Measurements from ENCODE around the gene TMEM147. TPM values are rescaled to one million over a fixed set of nuclear protein-coding genes. Genes with fewer than 3 reads are reported as not detected.
A peak's percentile ranks its signal among the peaks of the same experiment; 100 is the strongest.

The TMEM147 gene
- total and polyA plus RNA-seq, 10 of the 15 experiments (the other 5 are each of a cell fraction or from before 2014, with no cell fraction given): 53.4 to 145 (median 79.3) TPM

GRCh38 chr19:35545855-35546381, 492 bp downstream of the TMEM147 start:
- Histone ChIP-seq H3K36me3 (ENCODE audit: control insufficient read depth in 2 of 2, insufficient read depth in 2 of 2, low read length in 1 of 2) (peaks cover 0 to 2% of the 10 kb centered on the region in 2 experiments; a peak in 2 of 4 replicates), H3K4me2 (ENCODE audit: control insufficient read depth, insufficient read depth) (peak overlapping the region; percentile 91), H3K27me3 (replicated peaks in 1 of 2; ENCODE audit: control insufficient read depth in 2 of 2, insufficient read depth in 2 of 2, low read length in 1 of 2) (no peaks in the 10 kb centered on the region), H3K9me3 (replicated peaks; ENCODE audit: control insufficient read depth, insufficient read depth, low read length) (no peaks in the 10 kb centered on the region), H3K9ac (ENCODE audit: control insufficient read depth, insufficient read depth, low read length) (peak overlapping the region; percentile 97), H3K4me1 (ENCODE audit: control insufficient read depth, insufficient read depth, low read length) (peaks cover 17% of the 10 kb centered on the region), H2AFZ (ENCODE audit: control insufficient read depth, low read depth, low read length) (peak overlapping the region; percentile 91), H3K4me3 (peak overlapping the region; percentile 77), H4K20me1 (ENCODE audit: control insufficient read depth, insufficient read depth) (no peaks in the 10 kb centered on the region), H3K27ac (ENCODE audit: control insufficient read depth, insufficient read depth) (peak overlapping the region; percentile 86), H3K79me2 (ENCODE audit: control insufficient read depth, insufficient read depth, low read length) (peaks cover 18% of the 10 kb centered on the region)
- peak; percentile 82 for ATAC-seq
- intact Hi-C loops (cut with micrococcal nuclease; ENCODE audit: unreplicated experiment) (loop anchor here (2.0 to 5.0 kb wide), 3 partner anchors 35 to 386 kb away; partner anchors contain the start of gene HAUS5), in situ Hi-C loops (cut with MboI) (no loop called here)
- FAIRE-seq: peak; percentile 86
- peak; percentile 60 for DNase-seq (ENCODE audit: low read depth, low spot score)
- no TSS peak for BruUV-seq (replicated peaks)
- ChIA-PET POLR2A (interaction anchor here (1.0 kb wide), 1 partner anchor 102 kb away, joined by 3 read pairs; the partner anchor contains the start of gene COX6B1), CTCF (interaction anchor here (3.8 to 4.7 kb wide), 2 partner anchors 37 to 45 kb away, joined by 61 to 63 read pairs; no protein-coding TSS in a partner anchor), RAD21 (ENCODE audit: unreplicated experiment) (no interaction called here), SMC1A (ENCODE audit: uncharacterized antibody, unreplicated experiment) (interaction anchor here (0.5 kb wide), 1 partner anchor 193 kb away, joined by 3 read pairs; no protein-coding TSS in a partner anchor)
- whole genome bisulfite sequencing (ENCODE audit: insufficient coverage, insufficient replicate concordance, low lambda C conversion rate, missing lambda C conversion rate): 3% methylated on average over 27 of the region's 27 CpGs
- TF ChIP-seq YY1 (IDR thresholded peaks at IDR 0.05; ENCODE audit: low read depth, low read length): no peak
- TF ChIP-seq BHLHE40 (IDR thresholded peaks at IDR 0.05; ENCODE audit: borderline replicate concordance in 1 of 2, low read depth in 2 of 2, low read length in 1 of 2): peak; percentile 52 to 53; a peak in 3 of 4 replicates
- peak; percentile 55 for TF ChIP-seq SKIL (IDR thresholded peaks at IDR 0.05; ENCODE audit: low read depth, poor library complexity, severe bottlenecking)
- TF ChIP-seq IKZF2 (IDR thresholded peaks at IDR 0.05): peak in 1 of 2 experiments; percentile 35; a peak in 1 of 4 replicates
- TF ChIP-seq EZH2 (IDR thresholded peaks at IDR 0.05; ENCODE audit: borderline replicate concordance, control insufficient read depth, low read depth, low read length): no peak
- no peak for TF ChIP-seq DPF2 (IDR thresholded peaks at IDR 0.05)
- TF ChIP-seq CTCF (IDR thresholded peaks at IDR 0.05 in 2 of 3, conservative IDR thresholded peaks at IDR 0.05 in 1 of 3; ENCODE audit: control insufficient read depth in 2 of 3, extremely low read depth in 1 of 3, insufficient read depth in 1 of 3, low read depth in 3 of 3, low read length in 3 of 3): no peak
- TF ChIP-seq MYC (IDR thresholded peaks at IDR 0.05; ENCODE audit: insufficient read depth, insufficient read length, insufficient replicate concordance, low read length, severe bottlenecking): peak; percentile 76
- no peak for TF ChIP-seq BMI1 (IDR thresholded peaks at IDR 0.05; ENCODE audit: borderline replicate concordance)
- TF ChIP-seq RUNX3 (IDR thresholded peaks at IDR 0.05; ENCODE audit: low read length): peak; percentile 92
- TF ChIP-seq PRDM15 (CRISPR knock-in tag; IDR thresholded peaks at IDR 0.05): no peak
- TF ChIP-seq HDGF (IDR thresholded peaks at IDR 0.05): no peak
- no peak for TF ChIP-seq RB1 (IDR thresholded peaks at IDR 0.05; ENCODE audit: borderline replicate concordance)

Data from GM12878 (cell line).